GM23338 (cell line): Measurements from ENCODE around the gene TTLL5. TPM values are rescaled to one million over a fixed set of nuclear protein-coding genes. Genes with fewer than 3 reads are reported as not detected.

Source experiments
- ATAC-seq: fragments of 200-7000 bp; cut with Tn5 transposase; 3 replicates; pipeline ENCODE4 v1.9.1; 2020
- DNase-seq: peaks from one replicate; pipeline ENCODE4 v3.0.0-alpha.2; 2015; ENCODE audit warnings: low spot score
- H2AFZ ChIP-seq: fragments of 200-600 bp; sonication (generic); 2 replicates; pipeline ENCODE4 v1.8.0; 2016; ENCODE audit warnings: antibody characterized with exemption, mild to moderate bottlenecking, moderate library complexity
- H3F3A ChIP-seq: fragments of 200-600 bp; sonication (generic); replicated peaks from 2 replicates; pipeline ENCODE4 v1.8.0; 2017; ENCODE audit warnings: antibody characterized with exemption, mixed run types, low read depth
- H3K27ac ChIP-seq: fragments of 200-600 bp; sonication (generic); 2 replicates; pipeline ENCODE4 v1.6.1; 2016; ENCODE audit warnings: low read depth
- H3K27me3 ChIP-seq: fragments of 200-600 bp; sonication (generic); 2 replicates; pipeline ENCODE4 v1.8.0; 2016; ENCODE audit warnings: mild to moderate bottlenecking, mixed run types, moderate library complexity; ENCODE audit not compliant: insufficient read depth
- H3K36me3 ChIP-seq: fragments of 200-600 bp; sonication (generic); 2 replicates; pipeline ENCODE4 v1.8.0; 2016; ENCODE audit warnings: mild to moderate bottlenecking; ENCODE audit not compliant: insufficient read depth
- H3K4me1 ChIP-seq: fragments of 200-600 bp; sonication (generic); 2 replicates; pipeline ENCODE4 v1.8.0; 2016; ENCODE audit warnings: mild to moderate bottlenecking, moderate library complexity; ENCODE audit not compliant: insufficient read depth
- H3K4me2 ChIP-seq: fragments of 200-600 bp; sonication (generic); 2 replicates; pipeline ENCODE4 v1.7.1; 2017; ENCODE audit warnings: mixed run types
- H3K4me3 ChIP-seq: fragments of 200-600 bp; sonication (generic); 2 replicates; pipeline ENCODE4 v1.6.1; 2016; ENCODE audit warnings: mixed run types
- H3K79me2 ChIP-seq: fragments of 200-600 bp; sonication (generic); replicated peaks from 2 replicates; pipeline ENCODE4 v1.8.0; 2017; ENCODE audit warnings: mild to moderate bottlenecking; ENCODE audit not compliant: insufficient read depth
- H3K9me2 ChIP-seq: fragments of 200-600 bp; sonication (generic); 2 replicates; pipeline ENCODE4 v1.8.0; 2017; ENCODE audit not compliant: insufficient read depth
- H4K20me1 ChIP-seq: fragments of 200-600 bp; sonication (generic); replicated peaks from 2 replicates; pipeline ENCODE4 v1.8.0; 2017; ENCODE audit warnings: mild to moderate bottlenecking; ENCODE audit not compliant: insufficient read depth
- H3K27ac Mint-ChIP-seq: 2 replicates; pipeline ENCODE4 v1.8.0; 2020; ENCODE audit warnings: inconsistent platforms, mild to moderate bottlenecking, moderate library complexity, mixed read lengths
- H3K27me3 Mint-ChIP-seq: 3 replicates; pipeline ENCODE4 v1.8.0; 2022; ENCODE audit warnings: low read depth, mild to moderate bottlenecking, moderate library complexity, mixed read lengths, inconsistent platforms; ENCODE audit not compliant: insufficient read depth, poor library complexity
- H3K36me3 Mint-ChIP-seq: 3 replicates; pipeline ENCODE4 v1.8.0; 2021; ENCODE audit warnings: low read depth, mild to moderate bottlenecking, inconsistent platforms, moderate library complexity, mixed read lengths
- H3K4me1 Mint-ChIP-seq: 3 replicates; pipeline ENCODE4 v1.8.0; 2020; ENCODE audit warnings: mild to moderate bottlenecking, inconsistent platforms, mixed read lengths
- H3K4me3 Mint-ChIP-seq: 3 replicates; pipeline ENCODE4 v1.8.0; 2021; ENCODE audit warnings: moderate library complexity, mild to moderate bottlenecking, inconsistent platforms, mixed read lengths
- H3K9me3 Mint-ChIP-seq: 3 replicates; pipeline ENCODE4 v1.8.0; 2020; ENCODE audit warnings: moderate library complexity, mild to moderate bottlenecking, inconsistent platforms, mixed read lengths
- CREB1 ChIP-seq: fragments of 250-450 bp; sonication (Bioruptor Pico); IDR thresholded peaks from 2 replicates; pipeline ENCODE4 v1.5.0; 2020; ENCODE audit warnings: low read depth, mild to moderate bottlenecking, moderate library complexity
- EZH2 ChIP-seq: fragments of 200-600 bp; sonication (generic); IDR thresholded peaks from one replicate; pipeline ENCODE4 v1.8.0; 2017; ENCODE audit warnings: antibody characterized with exemption, mild to moderate bottlenecking, low read depth; ENCODE audit not compliant: unreplicated experiment
- JUNB ChIP-seq: IDR thresholded peaks from one replicate; pipeline ENCODE4 v1.6.1; 2016; ENCODE audit warnings: antibody characterized with exemption; ENCODE audit not compliant: unreplicated experiment
- NANOG ChIP-seq: IDR thresholded peaks from 2 replicates; pipeline ENCODE4 v1.6.1; 2016; ENCODE audit warnings: antibody characterized with exemption, borderline replicate concordance
- POLR2AphosphoS5 ChIP-seq: IDR thresholded peaks from 2 replicates; pipeline ENCODE4 v1.6.1; 2016; ENCODE audit warnings: antibody characterized with exemption, low read depth
- REST ChIP-seq: IDR thresholded peaks from one replicate; pipeline ENCODE4 v1.6.1; 2018; ENCODE audit warnings: antibody characterized with exemption; ENCODE audit not compliant: unreplicated experiment
- STAT1 ChIP-seq: IDR thresholded peaks from one replicate; pipeline ENCODE4 v1.6.1; 2016; ENCODE audit warnings: antibody characterized with exemption; ENCODE audit not compliant: unreplicated experiment
- ZNF114 ChIP-seq: fragments of 250-450 bp; sonication (Bioruptor Pico); IDR thresholded peaks from 2 replicates; pipeline ENCODE4 v1.5.0; 2020; ENCODE audit warnings: mild to moderate bottlenecking, moderate library complexity
- ZNF331 ChIP-seq: fragments of 250-450 bp; sonication (Bioruptor Pico); IDR thresholded peaks from 2 replicates; pipeline ENCODE4 v1.5.0; 2020; ENCODE audit warnings: low read depth, mild to moderate bottlenecking, moderate library complexity
- polyA plus RNA-seq: library from polyadenylated mRNA; unstranded; fragments of >200 nt; fragmentation: Nextera tagmentation; extraction: Ambion mirVana; gene quantifications from 2 replicates; pipeline ENCODE4 v1.2.1, GENCODE V29; 2016
- total RNA-seq: library from RNA; depleted of rRNA; stranded (reverse); fragments of >200 nt; shearing (Covaris generic); gene quantifications from 2 replicates; pipeline ENCODE4 v1.2.3, GENCODE V29; 2014
- TF ChIP-seq, protein P1 (sequence below), 2 experiments: fragments of 200-600 bp in 1 of 2; sonication (generic) in 1 of 2; conservative IDR thresholded peaks; 2 replicates each; pipeline versions ENCODE4 v1.5.1 to v1.6.1; 2016 to 2017; ENCODE audit warnings: antibody characterized with exemption in 2 of 2, low read depth in 2 of 2, mild to moderate bottlenecking in 2 of 2, moderate library complexity in 1 of 2
- TF ChIP-seq, protein P2 (sequence below): IDR thresholded peaks from 2 replicates; pipeline ENCODE4 v1.6.1; 2016; ENCODE audit warnings: antibody characterized with exemption

TTLL5 gene
- total and polyA plus RNA-seq, 2 experiments from 2014 or later, result 33.5 to 35.4 TPM

- TF ChIP-seq, protein P1, sequence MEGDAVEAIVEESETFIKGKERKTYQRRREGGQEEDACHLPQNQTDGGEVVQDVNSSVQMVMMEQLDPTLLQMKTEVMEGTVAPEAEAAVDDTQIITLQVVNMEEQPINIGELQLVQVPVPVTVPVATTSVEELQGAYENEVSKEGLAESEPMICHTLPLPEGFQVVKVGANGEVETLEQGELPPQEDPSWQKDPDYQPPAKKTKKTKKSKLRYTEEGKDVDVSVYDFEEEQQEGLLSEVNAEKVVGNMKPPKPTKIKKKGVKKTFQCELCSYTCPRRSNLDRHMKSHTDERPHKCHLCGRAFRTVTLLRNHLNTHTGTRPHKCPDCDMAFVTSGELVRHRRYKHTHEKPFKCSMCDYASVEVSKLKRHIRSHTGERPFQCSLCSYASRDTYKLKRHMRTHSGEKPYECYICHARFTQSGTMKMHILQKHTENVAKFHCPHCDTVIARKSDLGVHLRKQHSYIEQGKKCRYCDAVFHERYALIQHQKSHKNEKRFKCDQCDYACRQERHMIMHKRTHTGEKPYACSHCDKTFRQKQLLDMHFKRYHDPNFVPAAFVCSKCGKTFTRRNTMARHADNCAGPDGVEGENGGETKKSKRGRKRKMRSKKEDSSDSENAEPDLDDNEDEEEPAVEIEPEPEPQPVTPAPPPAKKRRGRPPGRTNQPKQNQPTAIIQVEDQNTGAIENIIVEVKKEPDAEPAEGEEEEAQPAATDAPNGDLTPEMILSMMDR (conservative IDR thresholded peaks at IDR 0.05; ENCODE audit: low read depth in 2 of 2), result no peak
- TF ChIP-seq ZNF114 (CRISPR knock-in tag), result no peak
- no peak for TF ChIP-seq JUNB
- no peak for TF ChIP-seq STAT1
- TF ChIP-seq EZH2, result no peak
- no peak for TF ChIP-seq CREB1 (CRISPR knock-in tag)
- no peak for TF ChIP-seq POLR2AphosphoS5
- no peak for TF ChIP-seq ZNF331 (CRISPR knock-in tag)
- TF ChIP-seq, protein P2, sequence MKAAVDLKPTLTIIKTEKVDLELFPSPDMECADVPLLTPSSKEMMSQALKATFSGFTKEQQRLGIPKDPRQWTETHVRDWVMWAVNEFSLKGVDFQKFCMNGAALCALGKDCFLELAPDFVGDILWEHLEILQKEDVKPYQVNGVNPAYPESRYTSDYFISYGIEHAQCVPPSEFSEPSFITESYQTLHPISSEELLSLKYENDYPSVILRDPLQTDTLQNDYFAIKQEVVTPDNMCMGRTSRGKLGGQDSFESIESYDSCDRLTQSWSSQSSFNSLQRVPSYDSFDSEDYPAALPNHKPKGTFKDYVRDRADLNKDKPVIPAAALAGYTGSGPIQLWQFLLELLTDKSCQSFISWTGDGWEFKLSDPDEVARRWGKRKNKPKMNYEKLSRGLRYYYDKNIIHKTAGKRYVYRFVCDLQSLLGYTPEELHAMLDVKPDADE, result no peak
- TF ChIP-seq REST, result no peak
- TF ChIP-seq NANOG, result no peak
Observed at GRCh38 chr14:75915045-75915444, 254.0 kb downstream of the TTLL5 start (continued).

- no peak overlapping the region for H3K4me2 ChIP-seq
- 0 out of 2 replicates have a peak, but pooled peaks cover 12% of the 10 kb centered on the region for H3K4me1 ChIP-seq
- H4K20me1 ChIP-seq, result no peaks in the 10 kb centered on the region
- Mint-ChIP-seq H3K27me3 (peaks cover 6% of the 10 kb centered on the region), H3K36me3 (peaks cover 17% of the 10 kb centered on the region; the same call in 2 of the 3 replicates), H3K4me3 (no peak overlapping the region), H3K4me1 (peaks cover 18% of the 10 kb centered on the region), H3K27ac (0 out of 2 replicates have a peak overlapping the region, but pooled peaks have one; percentile 33), H3K9me3 (peaks cover 10% of the 10 kb centered on the region; the same call in 2 of the 3 replicates)
- DNase-seq, result peak; percentile 27
- no peaks in the 10 kb centered on the region for H3F3A ChIP-seq
- H3K27me3 ChIP-seq, result no peaks in the 10 kb centered on the region
- no peaks in the 10 kb centered on the region for H3K36me3 ChIP-seq
- no peak overlapping the region for H3K27ac ChIP-seq
- H3K9me2 ChIP-seq, result no peaks in the 10 kb centered on the region
- ATAC-seq, result peak; percentile 91
- no peak overlapping the region for H3K4me3 ChIP-seq
- no peaks in the 10 kb centered on the region for H3K79me2 ChIP-seq
- H2AFZ ChIP-seq, result no peak overlapping the region
- TF ChIP-seq, protein P1 (conservative IDR thresholded peaks at IDR 0.05; ENCODE audit: low read depth in 2 of 2), result no peak
- TF ChIP-seq NANOG (no peak), REST (no peak), CREB1 (CRISPR knock-in tag) (no peak), POLR2AphosphoS5 (no peak), STAT1 (no peak), EZH2 (no peak), ZNF114 (CRISPR knock-in tag) (no peak), JUNB (no peak), ZNF331 (CRISPR knock-in tag) (no peak)
Observed at GRCh38 chr14:75917322-75917945, 256.4 kb downstream of the TTLL5 start.
